Natural killer cell treated with Interleukin-12 subunit alpha and Interleukin-12 subunit beta and Interleukin-15 and Interleukin-18, amount 100 ng/mL, for 72 hours (primary cell): ENCODE measurements around the gene SPRED2. TPM values are rescaled to one million over a fixed set of nuclear protein-coding genes. Genes with fewer than 3 reads are reported as not detected.

Experiments used
- ATAC-seq, 2 donors: fragments of 150-1000 bp; cut with Tn5 transposase in 1 of 2; sonication (Bioruptor Pico), chemical (Tn5 transposase) in 1 of 2; 2 replicates each; pipeline ENCODE4 v1.10.0; 2021
- DNase-seq: peaks from one replicate; pipeline ENCODE4 v3.0.0; 2022; ENCODE audit warnings: low spot score
- H3K27ac Mint-ChIP-seq, 2 donors: 1 replicate in 1 of 2; 2 replicates in 1 of 2; pipeline ENCODE4 v1.8.0; 2022; ENCODE audit warnings: mixed read lengths in 2 of 2, mild to moderate bottlenecking in 1 of 2, moderate library complexity in 1 of 2
- H3K27me3 Mint-ChIP-seq, 2 donors: 1 replicate in 1 of 2; 2 replicates in 1 of 2; pipeline ENCODE4 v1.8.0; 2022; ENCODE audit warnings: mixed read lengths in 2 of 2
- H3K36me3 Mint-ChIP-seq: one replicate; pipeline ENCODE4 v1.8.0; 2022; ENCODE audit warnings: mixed read lengths
- H3K4me1 Mint-ChIP-seq, 2 donors: 1 replicate in 1 of 2; 2 replicates in 1 of 2; pipeline ENCODE4 v1.8.0; 2022; ENCODE audit warnings: low read depth in 2 of 2, mixed read lengths in 2 of 2, mild to moderate bottlenecking in 1 of 2
- H3K4me3 Mint-ChIP-seq: one replicate; pipeline ENCODE4 v1.8.0; 2022; ENCODE audit warnings: mixed read lengths
- H3K9me3 Mint-ChIP-seq: 2 replicates; pipeline ENCODE4 v1.8.0; 2022; ENCODE audit warnings: mixed read lengths
- total RNA-seq, 2 donors: library from RNA; stranded (reverse); gene quantifications; one replicate each; pipeline ENCODE4 v1.2.3, GENCODE V29; 2022

The SPRED2 gene
- total RNA-seq, 2 donors from 2014 or later, result 9.8 to 26.0 TPM

DNA sequence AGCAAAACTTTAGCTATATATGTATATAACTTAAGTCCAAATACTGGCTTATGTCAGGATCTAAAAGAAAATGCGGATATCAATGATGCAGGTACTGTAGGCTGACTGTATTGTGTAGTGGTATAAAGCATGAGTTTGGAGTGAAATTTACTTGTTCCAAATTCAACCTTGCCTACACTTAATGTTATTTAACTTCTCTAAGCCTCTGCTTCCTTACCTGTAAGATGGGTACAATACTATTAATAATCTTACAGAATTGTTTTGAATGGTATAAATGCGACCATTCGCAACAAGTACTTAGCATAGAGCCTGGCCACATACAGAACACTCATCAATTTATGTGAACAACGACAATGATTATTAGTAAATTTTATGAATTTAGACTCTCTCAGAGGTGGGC, 62.4 kb downstream of the SPRED2 start:
- Mint-ChIP-seq H3K4me1 (peaks cover 26 to 34% of the 10 kb centered on the region in 2 donors), H3K27me3 (no peaks in the 10 kb centered on the region), H3K27ac (no peak overlapping the region), H3K9me3 (no peaks in the 10 kb centered on the region), H3K4me3 (no peak overlapping the region), H3K36me3 (no peaks in the 10 kb centered on the region)
- DNase-seq (no peak), ATAC-seq (no peak)

DNA sequence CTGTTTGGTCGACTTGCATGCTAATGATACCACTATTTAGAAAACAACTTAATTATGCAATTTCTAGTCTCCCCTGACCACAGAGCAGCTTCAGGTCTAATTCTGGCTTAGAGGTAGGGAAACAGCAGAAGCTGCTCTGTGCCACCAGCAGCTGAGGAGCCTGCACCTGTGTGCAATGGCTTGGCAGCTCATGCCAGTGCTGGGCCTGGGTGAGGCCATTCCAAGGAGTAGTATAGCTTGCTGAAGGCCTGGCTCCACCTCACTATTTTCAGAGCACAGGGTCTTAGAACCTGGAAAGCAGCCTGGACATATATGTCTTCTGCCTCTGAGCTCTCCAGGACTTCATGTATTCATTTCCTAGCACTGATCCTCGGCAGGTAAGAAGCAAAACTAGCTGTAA, 62.8 kb downstream of the SPRED2 start:
- no peaks in the 10 kb centered on the region for H3K27me3 Mint-ChIP-seq
- ATAC-seq, result no peak
- no peak for DNase-seq

DNA sequence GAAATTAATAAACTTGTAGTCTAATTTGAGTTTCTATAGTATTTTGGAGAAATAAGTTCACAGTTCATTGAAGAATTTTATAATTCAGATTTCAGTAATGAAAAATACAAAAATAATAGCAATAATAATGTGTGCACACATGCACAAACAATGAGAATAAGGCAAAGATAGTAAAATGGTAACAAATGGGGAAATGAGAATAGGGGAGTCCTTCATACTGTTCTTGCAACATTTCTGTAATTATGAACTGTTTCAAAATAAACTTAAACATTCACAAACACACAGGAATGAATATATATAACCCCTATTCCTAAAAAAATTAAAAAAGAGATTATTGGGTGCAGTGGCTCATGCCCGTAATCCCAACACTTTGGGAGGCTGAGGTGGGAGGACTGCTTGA, 63.9 kb downstream of the SPRED2 start:
- DNase-seq, result no peak
- no peak overlapping the region for H3K4me3 Mint-ChIP-seq
- H3K27ac Mint-ChIP-seq, result no peak overlapping the region
- ATAC-seq, result no peak
- H3K9me3 Mint-ChIP-seq, result no peaks in the 10 kb centered on the region
- no peaks in the 10 kb centered on the region for H3K36me3 Mint-ChIP-seq
- H3K4me1 Mint-ChIP-seq, result peaks cover 23 to 34% of the 10 kb centered on the region in 2 donors
- H3K27me3 Mint-ChIP-seq, result no peaks in the 10 kb centered on the region

More for the DNA sequence above, 62.8 kb downstream of the SPRED2 start:
- H3K4me1 Mint-ChIP-seq, result peaks cover 26 to 34% of the 10 kb centered on the region in 2 donors
- H3K36me3 Mint-ChIP-seq, result no peaks in the 10 kb centered on the region
- no peak overlapping the region for H3K27ac Mint-ChIP-seq
- H3K9me3 Mint-ChIP-seq, result no peaks in the 10 kb centered on the region
- H3K4me3 Mint-ChIP-seq, result no peak overlapping the region

DNA sequence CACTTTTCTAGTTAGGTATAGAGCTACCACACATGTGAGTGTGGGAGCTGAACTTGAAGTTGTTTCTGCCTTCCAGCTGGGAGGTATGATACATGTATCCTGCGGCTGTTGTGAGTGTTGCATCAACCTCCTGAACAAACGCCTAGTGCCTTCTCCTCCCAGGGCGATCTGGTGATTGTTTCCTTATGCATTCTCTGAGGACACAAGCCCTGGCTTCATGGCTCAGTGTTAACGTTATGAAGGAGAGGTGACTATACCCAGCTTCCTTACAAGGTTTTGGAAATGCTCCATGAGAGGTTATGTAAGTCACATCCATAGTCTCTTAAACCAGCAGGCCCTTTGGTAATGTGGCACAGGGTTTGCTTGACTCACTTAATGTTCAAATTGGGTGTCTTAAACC, 64.9 kb downstream of the SPRED2 start:
- ATAC-seq, result no peak
- Mint-ChIP-seq H3K36me3 (no peaks in the 10 kb centered on the region), H3K4me3 (no peak overlapping the region)

DNA sequence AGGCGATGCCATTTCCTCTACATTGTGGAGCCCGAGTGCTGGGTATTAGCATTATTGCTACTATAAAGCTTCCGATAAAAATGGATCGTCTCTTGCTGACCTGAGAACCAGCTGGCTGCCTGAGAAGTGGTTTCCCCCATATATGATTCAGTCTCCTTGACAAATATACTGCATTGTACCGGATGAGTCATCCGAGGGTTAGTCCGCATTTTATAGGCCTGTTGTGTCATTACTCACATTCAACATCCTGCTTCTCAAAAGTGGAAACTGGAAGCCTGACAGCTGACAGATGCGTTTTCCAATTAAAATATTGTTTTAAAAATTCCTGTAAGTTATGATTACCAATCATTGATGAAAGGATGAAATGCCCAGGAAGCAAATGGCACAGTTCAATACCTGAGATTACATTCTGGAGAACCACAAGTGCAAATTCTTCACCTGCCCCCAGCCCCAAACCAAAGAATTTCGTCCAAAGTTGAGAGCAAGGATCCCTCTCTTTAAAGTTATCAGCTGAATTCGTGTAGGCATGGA, 65.7 kb downstream of the SPRED2 start:
- H3K27me3 Mint-ChIP-seq, result no peaks in the 10 kb centered on the region
- H3K4me3 Mint-ChIP-seq, result peak overlapping the region; percentile 28
- H3K4me1 Mint-ChIP-seq, result peaks cover 18 to 34% of the 10 kb centered on the region in 2 donors
- H3K9me3 Mint-ChIP-seq, result no peaks in the 10 kb centered on the region
- no peak overlapping the region for H3K27ac Mint-ChIP-seq
- H3K36me3 Mint-ChIP-seq, result no peaks in the 10 kb centered on the region
- ATAC-seq (peak; percentile 79 to 96), DNase-seq (no peak)

More for the DNA sequence above, 64.9 kb downstream of the SPRED2 start:
- Mint-ChIP-seq H3K27me3 (no peaks in the 10 kb centered on the region), H3K9me3 (no peaks in the 10 kb centered on the region), H3K4me1 (peaks cover 18 to 34% of the 10 kb centered on the region in 2 donors), H3K27ac (no peak overlapping the region)
- DNase-seq, result no peak

DNA sequence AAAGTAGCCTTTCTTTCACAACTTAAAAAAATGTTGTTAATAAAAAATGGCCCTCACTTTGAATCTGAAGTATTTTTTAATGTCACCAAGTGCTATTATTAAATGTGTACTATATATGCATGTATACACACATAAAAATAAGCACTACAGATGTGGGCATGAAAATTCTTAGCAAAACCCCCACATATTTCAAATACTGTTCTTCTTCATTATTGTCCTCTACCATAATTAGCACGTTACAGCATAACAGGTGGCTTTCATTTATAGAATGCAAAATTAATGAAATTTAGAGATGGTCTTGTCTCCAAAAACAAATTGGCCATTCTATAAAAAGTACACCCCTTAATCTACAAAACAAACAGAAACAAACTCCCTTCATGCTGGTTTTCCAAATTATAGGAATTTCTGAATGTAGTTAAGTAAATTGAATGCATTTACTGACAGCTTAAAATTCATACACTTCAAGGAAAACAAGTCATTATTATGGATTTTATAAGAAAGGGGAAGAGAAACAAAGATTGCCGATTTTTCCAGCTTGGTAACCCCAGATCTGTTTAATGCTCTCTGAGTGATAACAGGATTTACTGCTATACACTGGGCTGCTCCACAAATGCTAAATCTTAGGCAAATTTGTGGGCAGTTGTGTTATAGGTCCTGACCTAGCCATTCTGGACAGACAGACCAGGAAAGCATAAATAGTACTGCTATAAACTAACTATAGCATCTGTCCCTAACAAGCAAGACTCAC, 67.2 kb downstream of the SPRED2 start:
- Mint-ChIP-seq H3K27me3 (no peaks in the 10 kb centered on the region), H3K27ac (no peak overlapping the region), H3K36me3 (no peaks in the 10 kb centered on the region), H3K9me3 (no peaks in the 10 kb centered on the region), H3K4me1 (peaks cover 7 to 26% of the 10 kb centered on the region in 2 donors), H3K4me3 (no peak overlapping the region)
- DNase-seq (no peak), ATAC-seq (no peak)

DNA sequence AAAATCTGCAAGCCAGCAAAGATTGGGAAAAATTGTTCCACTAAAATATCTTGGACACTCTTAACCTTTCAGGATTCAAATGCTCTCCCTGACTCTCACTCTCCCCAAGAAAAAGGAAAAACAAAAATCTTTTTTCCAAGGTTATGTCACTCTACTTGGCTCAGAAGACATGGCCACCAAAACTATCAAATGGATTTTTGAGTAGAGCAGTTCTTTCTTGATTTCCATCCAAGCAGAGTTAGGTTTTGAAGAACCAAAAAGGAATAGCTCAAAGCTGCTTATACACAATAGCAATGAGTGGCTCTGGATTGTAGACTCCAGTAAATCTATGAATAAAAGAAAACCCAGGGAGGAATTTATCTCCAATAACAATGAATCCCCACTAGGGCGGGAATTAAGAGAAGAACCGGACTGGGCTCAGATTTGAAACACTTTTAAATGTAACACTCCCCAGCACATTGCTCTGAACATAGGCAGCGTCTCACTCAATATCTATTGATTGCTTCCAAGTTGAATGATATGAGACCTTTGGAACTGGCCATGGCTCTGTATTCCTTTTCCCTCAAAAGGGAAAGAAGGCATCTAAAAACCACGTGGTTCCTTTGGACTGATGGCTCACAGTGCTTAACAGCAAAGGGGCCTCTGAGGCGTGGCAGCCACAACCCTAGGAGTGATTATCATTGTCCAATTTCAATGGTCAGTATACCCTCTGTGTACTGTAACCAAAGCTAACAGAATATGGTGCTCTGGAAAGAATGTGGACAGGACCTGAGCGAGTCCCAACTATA, 68.3 kb downstream of the SPRED2 start:
- Mint-ChIP-seq H3K4me3 (no peak overlapping the region), H3K9me3 (no peaks in the 10 kb centered on the region), H3K27ac (no peak overlapping the region), H3K27me3 (no peaks in the 10 kb centered on the region), H3K4me1 (peaks cover 8 to 21% of the 10 kb centered on the region in 2 donors), H3K36me3 (no peaks in the 10 kb centered on the region)
- DNase-seq, result no peak
- ATAC-seq, result no peak

DNA sequence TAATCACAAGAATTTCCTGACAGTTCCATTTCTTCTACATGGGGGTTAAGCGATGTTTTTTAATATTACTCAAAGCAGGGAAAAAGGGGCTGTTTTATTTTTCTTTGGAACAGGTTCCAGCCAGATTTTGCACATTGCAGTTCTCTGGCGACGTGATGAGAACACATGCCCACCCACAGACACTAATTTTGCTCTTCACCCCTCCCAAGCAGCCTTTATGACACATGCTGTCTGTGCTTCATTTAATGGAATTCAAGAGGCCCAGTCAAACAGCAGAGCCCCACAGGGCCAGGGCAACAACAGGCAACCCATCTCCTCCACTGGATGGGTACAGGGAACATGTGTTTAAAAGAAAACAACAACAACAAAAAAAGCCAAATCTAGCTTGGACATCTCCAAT, 70.8 kb downstream of the SPRED2 start:
- H3K4me1 Mint-ChIP-seq, result peaks cover 19 to 21% of the 10 kb centered on the region in 2 donors
- ATAC-seq (no peak), DNase-seq (no peak)
- H3K27ac Mint-ChIP-seq, result no peak overlapping the region
- no peaks in the 10 kb centered on the region for H3K36me3 Mint-ChIP-seq
- no peaks in the 10 kb centered on the region for H3K9me3 Mint-ChIP-seq
- H3K4me3 Mint-ChIP-seq, result no peak overlapping the region
- H3K27me3 Mint-ChIP-seq, result peaks cover 0 to 4% of the 10 kb centered on the region in 2 donors

DNA sequence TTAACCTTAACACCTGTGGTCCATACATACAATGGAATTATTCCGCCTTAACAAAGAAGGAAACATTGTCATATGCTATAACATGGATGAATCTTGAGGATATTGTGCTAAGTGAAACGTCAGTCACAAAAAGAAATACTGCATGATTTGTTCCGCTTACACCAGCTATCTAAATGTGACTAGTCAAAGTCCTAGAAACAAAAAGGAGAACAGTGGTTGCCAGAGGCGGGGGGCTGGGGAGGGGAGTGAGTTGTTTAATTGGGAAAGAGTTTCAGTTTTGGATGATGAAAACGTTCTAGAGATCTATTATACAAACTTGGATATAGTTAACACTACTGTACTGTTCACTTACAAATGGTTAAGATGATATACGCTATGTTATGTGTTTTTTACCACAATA, 72.0 kb downstream of the SPRED2 start:
- no peaks in the 10 kb centered on the region for H3K9me3 Mint-ChIP-seq
- no peaks in the 10 kb centered on the region for H3K36me3 Mint-ChIP-seq
- DNase-seq (no peak), ATAC-seq (no peak)
- no peak overlapping the region for H3K4me3 Mint-ChIP-seq
- no peak overlapping the region for H3K27ac Mint-ChIP-seq
- H3K4me1 Mint-ChIP-seq, result peaks cover 13 to 16% of the 10 kb centered on the region in 2 donors
- peaks cover 0 to 8% of the 10 kb centered on the region in 2 donors for H3K27me3 Mint-ChIP-seq

DNA sequence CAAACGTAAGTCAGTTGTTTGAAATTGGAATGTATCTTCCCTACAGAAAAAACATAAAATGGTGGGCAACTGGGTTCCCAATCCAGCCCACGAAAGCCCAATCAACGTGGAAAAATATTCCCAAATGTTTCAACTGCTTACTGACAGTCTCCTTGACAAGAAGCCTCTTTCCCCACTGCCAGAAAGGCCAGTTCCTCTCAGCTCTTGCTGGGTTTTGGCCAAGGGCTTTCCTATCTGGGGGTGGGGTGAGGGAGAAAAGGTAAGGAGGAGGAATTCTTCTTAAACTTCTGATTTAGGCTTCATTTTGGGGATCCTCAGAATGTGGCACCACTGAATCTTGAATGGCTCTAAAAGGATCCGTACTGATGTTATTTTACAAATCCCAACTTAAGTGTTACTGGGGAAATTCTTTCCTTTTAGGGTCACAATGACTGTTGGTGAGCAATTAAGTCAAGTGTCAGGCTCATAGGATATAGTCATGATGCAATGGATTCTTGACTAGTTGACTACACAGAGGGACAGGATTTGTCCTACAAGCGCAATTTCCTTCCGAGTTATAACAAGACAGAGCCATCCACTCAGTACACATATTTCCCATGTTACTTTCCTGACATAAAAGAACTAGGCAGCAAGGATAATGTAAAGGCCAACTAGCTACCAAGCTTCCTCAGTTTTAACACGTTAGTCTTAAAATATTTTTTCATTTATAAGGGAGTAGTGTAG, 73.6 kb downstream of the SPRED2 start:
- Mint-ChIP-seq H3K9me3 (no peaks in the 10 kb centered on the region), H3K4me1 (peaks cover 13 to 16% of the 10 kb centered on the region in 2 donors), H3K4me3 (peak overlapping the region; percentile 16), H3K27ac (no peak overlapping the region), H3K27me3 (peaks cover 0 to 8% of the 10 kb centered on the region in 2 donors), H3K36me3 (no peaks in the 10 kb centered on the region)
- ATAC-seq (peak in 1 of 2 donors; percentile 56), DNase-seq (no peak)

DNA sequence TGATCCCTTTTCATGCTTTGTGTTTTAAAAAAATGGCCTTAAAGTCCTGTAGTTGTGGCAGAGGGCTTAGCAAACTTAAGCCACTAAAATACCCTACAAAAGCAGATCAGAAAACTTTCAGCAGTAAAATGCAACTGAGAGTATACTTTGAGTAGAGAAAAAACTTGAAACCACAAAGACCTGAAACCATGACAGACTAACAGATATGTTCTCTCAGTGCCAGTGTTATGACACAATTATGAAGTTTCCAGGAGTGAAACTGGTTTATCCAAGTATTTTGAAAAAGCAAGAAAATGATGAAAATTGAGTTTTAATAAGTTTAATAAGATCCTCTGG, 74.5 kb downstream of the SPRED2 start:
- Mint-ChIP-seq H3K27ac (peak overlapping the region; percentile 48 to 50), H3K27me3 (peaks cover 0 to 8% of the 10 kb centered on the region in 2 donors), H3K36me3 (no peaks in the 10 kb centered on the region), H3K4me1 (peaks cover 13 to 16% of the 10 kb centered on the region in 2 donors), H3K9me3 (no peaks in the 10 kb centered on the region), H3K4me3 (peak overlapping the region; percentile 16)
- DNase-seq (no peak), ATAC-seq (peak in 1 of 2 donors; percentile 62)

DNA sequence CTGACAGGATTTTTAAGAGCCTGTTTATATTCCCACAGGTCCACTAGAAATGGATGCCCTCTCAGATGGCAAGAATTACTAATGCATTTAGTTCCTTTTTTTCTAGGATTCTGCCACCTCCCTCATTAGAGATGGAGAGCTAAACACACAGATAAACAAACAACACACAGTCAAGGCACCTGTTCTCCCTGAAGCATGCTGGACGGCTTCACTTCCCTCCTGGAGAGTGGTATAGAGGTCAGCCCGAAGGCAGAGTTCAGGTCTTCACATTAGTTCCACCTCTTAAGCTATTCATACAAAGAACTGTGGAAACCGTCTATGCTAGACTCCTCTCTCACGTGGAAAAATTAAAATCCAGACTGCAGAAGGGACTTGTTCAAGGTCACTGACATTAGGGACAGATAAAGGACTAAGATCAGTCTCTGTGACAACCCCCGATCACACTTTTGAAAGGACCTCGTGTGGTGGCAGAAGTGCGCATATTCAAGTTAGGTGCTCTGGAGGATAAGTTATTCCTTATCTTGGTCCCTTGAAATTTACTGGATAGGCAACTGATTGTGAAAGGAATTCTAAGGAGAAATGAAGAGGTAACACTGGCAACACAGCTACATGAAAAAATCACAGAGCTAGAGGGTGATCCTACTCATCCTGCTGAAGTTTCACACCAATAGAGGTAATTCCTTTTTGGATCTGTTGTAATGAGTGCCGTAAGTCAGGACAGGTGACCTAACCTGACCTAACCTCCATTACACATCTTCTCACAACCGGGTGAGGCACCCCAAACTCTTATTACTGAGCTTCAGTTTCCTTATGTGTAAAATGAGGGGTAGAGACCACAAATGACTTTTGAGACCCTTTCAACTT, 75.1 kb downstream of the SPRED2 start:
- Mint-ChIP-seq H3K4me1 (peaks cover 13 to 16% of the 10 kb centered on the region in 2 donors), H3K27me3 (peaks cover 0 to 8% of the 10 kb centered on the region in 2 donors), H3K36me3 (no peaks in the 10 kb centered on the region), H3K9me3 (no peaks in the 10 kb centered on the region), H3K4me3 (peak overlapping the region; percentile 16), H3K27ac (peak overlapping the region; percentile 48 to 50)
- peak in 1 of 2 donors; percentile 55 for ATAC-seq
- no peak for DNase-seq
